Measurements from ENCODE around the gene C3orf20.

C3orf20 gene

DNA sequence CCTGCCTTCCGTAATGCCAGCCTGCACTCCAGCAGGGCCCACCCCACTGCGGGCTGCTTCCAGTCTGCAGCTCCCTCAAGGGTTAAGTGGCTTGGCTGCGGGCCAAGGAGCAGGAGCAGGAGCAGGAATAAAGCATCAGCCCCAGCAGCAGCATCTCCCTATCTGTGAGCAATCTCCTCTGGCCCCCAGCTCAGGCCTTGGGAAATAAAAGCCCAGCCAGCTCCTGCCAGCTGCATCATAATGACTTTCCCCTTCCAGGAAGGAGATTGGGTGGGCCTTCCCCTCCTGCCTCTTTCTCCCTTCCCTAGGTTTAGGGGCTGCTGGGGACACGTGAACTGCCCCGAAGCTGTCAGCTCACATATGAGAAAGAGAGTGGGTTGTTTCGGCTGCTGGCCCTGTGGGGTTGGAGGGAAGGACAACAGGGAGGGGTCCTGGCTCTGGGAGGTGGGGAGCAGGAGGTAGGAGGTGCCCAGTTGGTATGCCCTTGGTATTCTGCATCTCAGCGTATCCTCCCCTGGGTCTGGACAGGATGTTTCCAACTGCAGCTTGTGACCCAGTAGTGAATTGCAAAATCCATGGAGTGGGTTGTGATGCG is 109.2 kb downstream of the C3orf20 start:
- no peak for DNase-seq (ENCODE audit: low read depth, low spot score)
- H3K4me3 ChIP-seq: no peak overlapping the region
- H3K27ac ChIP-seq: no peak overlapping the region
- no peaks in the 10 kb centered on the region for H3K9me3 ChIP-seq (ENCODE audit: low read depth, low read length)
- TF ChIP-seq POLR2AphosphoS5 (IDR thresholded peaks at IDR 0.05; ENCODE audit: borderline replicate concordance, low read depth, low read length): no peak
- no peak for TF ChIP-seq FOXP2 (optimal IDR thresholded peaks at IDR 0.05; ENCODE audit: control extremely low read depth, extremely low read length, insufficient read depth)
- TF ChIP-seq EZH2 (IDR thresholded peaks at IDR 0.05): no peak
- H3K9ac ChIP-seq (ENCODE audit: insufficient read length): no peak overlapping the region
- H3K36me3 ChIP-seq (ENCODE audit: insufficient read depth, low read length): no peaks in the 10 kb centered on the region

DNA sequence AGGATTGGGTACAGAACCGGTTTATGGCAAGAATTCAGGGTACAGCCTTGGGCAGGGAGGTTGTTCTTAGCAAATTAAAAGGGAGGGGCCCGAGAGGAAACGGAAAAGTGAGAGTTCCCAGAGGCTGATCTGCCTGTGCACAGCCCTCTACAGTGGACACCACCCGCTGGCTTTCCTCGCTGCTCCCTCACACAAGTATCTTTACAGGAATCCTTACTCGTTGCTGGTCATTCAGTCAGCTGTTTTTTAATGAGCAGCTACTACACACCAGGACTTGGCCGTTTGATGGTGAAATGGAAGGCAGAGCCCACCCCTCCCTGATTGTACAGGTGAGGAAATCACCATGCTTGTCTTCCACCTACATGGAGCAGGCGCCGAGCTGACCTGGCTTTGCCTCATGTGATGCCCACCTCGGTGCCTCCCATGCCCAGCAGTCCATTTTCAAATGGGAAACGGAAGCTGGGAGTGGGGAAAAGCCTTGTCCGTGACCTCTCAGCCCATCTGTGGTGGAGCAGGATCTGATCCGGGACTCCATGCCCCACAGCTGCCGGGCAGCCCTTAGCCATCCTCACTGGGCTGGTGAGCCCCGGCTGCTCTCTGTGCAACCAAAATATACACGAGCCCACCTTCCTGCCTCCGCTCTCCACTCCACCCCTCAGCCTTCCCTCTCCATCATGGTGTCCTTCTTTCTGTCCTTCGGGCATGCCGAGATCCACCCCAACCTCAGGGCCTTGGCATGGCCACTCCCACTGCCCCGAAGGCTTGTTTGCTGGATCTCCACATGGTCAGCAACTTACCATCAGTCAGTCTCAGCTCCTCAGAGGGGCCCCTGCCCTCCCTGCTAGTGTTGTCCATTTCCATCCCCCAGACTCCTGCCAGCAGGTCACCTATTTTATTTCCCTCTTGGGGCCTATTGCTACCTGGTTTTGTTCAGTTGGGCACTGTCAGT is 110.5 kb downstream of the C3orf20 start:
- H3K36me3 ChIP-seq (ENCODE audit: insufficient read depth, low read length): no peaks in the 10 kb centered on the region
- no peak overlapping the region for H3K27ac ChIP-seq
- no peak for DNase-seq (ENCODE audit: low read depth, low spot score)
- H3K9ac ChIP-seq (ENCODE audit: insufficient read length): no peak overlapping the region
- no peak for TF ChIP-seq FOXP2 (optimal IDR thresholded peaks at IDR 0.05; ENCODE audit: control extremely low read depth, extremely low read length, insufficient read depth)
- no peak for TF ChIP-seq POLR2AphosphoS5 (IDR thresholded peaks at IDR 0.05; ENCODE audit: borderline replicate concordance, low read depth, low read length)
- no peak for TF ChIP-seq EZH2 (IDR thresholded peaks at IDR 0.05)
- H3K9me3 ChIP-seq (ENCODE audit: low read depth, low read length): no peaks in the 10 kb centered on the region
- no peak overlapping the region for H3K4me3 ChIP-seq

DNA sequence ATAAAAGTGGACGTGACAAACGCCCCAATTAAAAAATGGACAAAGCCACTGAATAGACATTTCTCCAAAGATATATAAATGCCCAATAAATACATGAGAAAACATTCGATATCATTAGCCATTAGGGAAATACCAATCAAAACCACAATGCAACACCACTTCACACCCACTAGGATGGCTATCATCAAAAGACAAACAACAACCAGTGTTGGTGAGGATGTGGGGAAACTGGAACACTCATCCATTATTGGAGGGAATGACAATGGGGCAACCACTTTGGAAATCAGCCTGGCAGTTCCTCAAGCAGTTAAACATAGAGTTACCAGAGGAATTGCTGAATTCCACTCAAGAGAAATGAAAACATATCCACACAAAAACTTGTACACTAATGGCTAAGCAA is 111.4 kb downstream of the C3orf20 start:
- TF ChIP-seq FOXP2 (optimal IDR thresholded peaks at IDR 0.05; ENCODE audit: control extremely low read depth, extremely low read length, insufficient read depth) (no peak), POLR2AphosphoS5 (IDR thresholded peaks at IDR 0.05; ENCODE audit: borderline replicate concordance, low read depth, low read length) (no peak), EZH2 (IDR thresholded peaks at IDR 0.05) (no peak)
- Histone ChIP-seq H3K27ac (no peak overlapping the region), H3K4me3 (no peak overlapping the region), H3K9ac (ENCODE audit: insufficient read length) (no peak overlapping the region), H3K9me3 (ENCODE audit: low read depth, low read length) (no peaks in the 10 kb centered on the region), H3K36me3 (ENCODE audit: insufficient read depth, low read length) (no peaks in the 10 kb centered on the region)
- no peak for DNase-seq (ENCODE audit: low read depth, low spot score)

DNA sequence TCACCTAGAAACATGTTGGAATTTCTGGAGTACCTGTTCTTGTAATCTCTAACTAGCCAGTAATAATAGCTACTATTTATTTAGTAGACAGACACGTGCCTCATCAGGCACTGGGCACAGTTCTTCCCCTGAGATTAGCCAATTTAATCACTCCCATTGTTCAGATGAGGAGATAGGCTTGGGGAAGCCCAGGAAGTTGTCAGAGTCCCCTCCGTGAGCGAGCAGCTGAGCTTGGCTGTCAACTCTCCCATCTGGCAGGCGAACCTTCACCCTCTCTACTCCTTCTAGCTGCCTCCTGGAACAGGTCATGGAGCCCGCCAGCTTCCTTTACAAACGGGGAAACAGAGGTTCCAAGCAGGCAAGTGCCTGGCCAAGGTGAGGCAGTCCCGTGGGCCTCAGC is 112.7 kb downstream of the C3orf20 start:
- no peak for DNase-seq (ENCODE audit: low read depth, low spot score)
- TF ChIP-seq FOXP2 (optimal IDR thresholded peaks at IDR 0.05; ENCODE audit: control extremely low read depth, extremely low read length, insufficient read depth) (no peak), POLR2AphosphoS5 (IDR thresholded peaks at IDR 0.05; ENCODE audit: borderline replicate concordance, low read depth, low read length) (no peak), EZH2 (IDR thresholded peaks at IDR 0.05) (no peak)
- Histone ChIP-seq H3K4me3 (no peak overlapping the region), H3K9me3 (ENCODE audit: low read depth, low read length) (no peaks in the 10 kb centered on the region), H3K36me3 (ENCODE audit: insufficient read depth, low read length) (no peaks in the 10 kb centered on the region), H3K27ac (no peak overlapping the region), H3K9ac (ENCODE audit: insufficient read length) (no peak overlapping the region)

DNA sequence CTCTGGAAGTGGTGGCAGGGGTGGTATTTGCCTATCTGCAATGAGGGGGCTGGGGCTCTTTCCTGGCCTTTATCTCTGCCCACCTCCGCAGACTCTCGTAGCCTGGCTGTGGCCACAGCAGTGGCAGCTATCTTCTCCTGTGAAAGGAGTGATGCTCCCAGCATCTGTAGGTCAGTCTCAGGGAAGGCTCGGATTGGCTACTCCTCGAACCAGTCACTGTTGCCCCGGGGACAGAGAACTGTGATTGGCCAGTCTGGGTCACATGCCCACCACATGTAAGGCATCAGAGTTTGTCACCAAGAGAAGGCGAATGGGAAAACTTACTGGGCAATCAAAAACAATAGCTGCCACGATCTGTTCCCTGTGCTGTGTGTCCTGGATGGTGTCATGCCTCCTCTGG is 113.7 kb downstream of the C3orf20 start:
- H3K9me3 ChIP-seq (ENCODE audit: low read depth, low read length): no peaks in the 10 kb centered on the region
- no peak overlapping the region for H3K27ac ChIP-seq
- H3K9ac ChIP-seq (ENCODE audit: insufficient read length): no peak overlapping the region
- H3K4me3 ChIP-seq: no peak overlapping the region
- no peaks in the 10 kb centered on the region for H3K36me3 ChIP-seq (ENCODE audit: insufficient read depth, low read length)
- TF ChIP-seq POLR2AphosphoS5 (IDR thresholded peaks at IDR 0.05; ENCODE audit: borderline replicate concordance, low read depth, low read length) (no peak), FOXP2 (optimal IDR thresholded peaks at IDR 0.05; ENCODE audit: control extremely low read depth, extremely low read length, insufficient read depth) (no peak), EZH2 (IDR thresholded peaks at IDR 0.05) (no peak)
- no peak for DNase-seq (ENCODE audit: low read depth, low spot score)

DNA sequence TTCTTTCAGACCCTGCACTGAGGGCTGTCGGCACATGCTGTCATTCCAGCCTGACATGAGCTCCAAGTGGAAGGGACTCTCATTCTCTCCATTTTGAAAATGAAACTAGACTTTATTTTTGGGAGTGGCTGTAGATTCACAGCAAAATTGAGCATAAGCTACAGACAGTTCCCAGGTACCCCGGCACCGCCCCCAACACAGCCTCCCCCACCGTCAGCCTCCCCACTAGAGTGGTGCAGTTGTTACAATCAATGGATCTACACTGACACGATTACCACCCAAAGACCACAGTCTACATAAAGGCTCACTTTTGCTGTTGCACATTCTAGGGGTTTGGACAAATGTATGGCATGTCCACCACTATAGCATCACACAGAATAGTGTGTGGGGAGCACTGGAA is 114.3 kb downstream of the C3orf20 start:
- no peak for DNase-seq (ENCODE audit: low read depth, low spot score)
- no peak overlapping the region for H3K27ac ChIP-seq
- TF ChIP-seq EZH2 (IDR thresholded peaks at IDR 0.05) (no peak), FOXP2 (optimal IDR thresholded peaks at IDR 0.05; ENCODE audit: control extremely low read depth, extremely low read length, insufficient read depth) (no peak), POLR2AphosphoS5 (IDR thresholded peaks at IDR 0.05; ENCODE audit: borderline replicate concordance, low read depth, low read length) (no peak)
- no peaks in the 10 kb centered on the region for H3K9me3 ChIP-seq (ENCODE audit: low read depth, low read length)
- H3K36me3 ChIP-seq (ENCODE audit: insufficient read depth, low read length): no peaks in the 10 kb centered on the region
- no peak overlapping the region for H3K9ac ChIP-seq (ENCODE audit: insufficient read length)
- H3K4me3 ChIP-seq: no peak overlapping the region

DNA sequence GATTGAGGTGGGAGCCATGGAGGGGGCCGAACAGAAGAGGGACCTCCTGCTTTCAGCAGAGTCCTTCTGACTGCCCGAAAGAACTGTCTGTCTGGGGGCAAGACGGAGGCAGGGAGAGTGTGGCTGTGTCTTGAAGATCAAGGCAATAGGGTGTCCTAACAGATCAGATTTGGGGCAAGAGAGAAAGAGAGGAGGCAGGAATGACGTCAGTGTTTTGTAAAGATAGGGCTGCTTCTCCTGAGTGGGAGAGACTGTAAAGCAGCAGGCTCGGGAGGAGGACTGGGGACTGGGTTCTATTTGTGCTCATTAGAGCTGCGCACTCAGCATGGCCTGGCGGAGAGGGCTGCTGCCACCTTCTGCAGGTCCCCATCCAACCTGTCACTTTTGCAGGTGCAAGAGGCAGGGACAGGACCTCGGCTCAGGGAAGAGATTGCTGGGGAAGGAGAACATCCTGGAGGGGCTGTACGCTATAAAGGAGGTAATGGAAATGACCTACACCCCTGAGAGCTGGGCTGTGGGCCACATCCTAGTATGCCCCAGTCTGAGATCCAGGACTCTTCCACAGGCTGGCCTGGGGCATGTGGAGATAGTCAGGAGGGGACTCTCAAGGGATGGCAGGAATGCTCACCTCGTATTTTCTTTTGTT is 114.8 kb downstream of the C3orf20 start:
- Histone ChIP-seq H3K36me3 (ENCODE audit: insufficient read depth, low read length) (no peaks in the 10 kb centered on the region), H3K4me3 (no peak overlapping the region), H3K9ac (ENCODE audit: insufficient read length) (no peak overlapping the region), H3K27ac (no peak overlapping the region), H3K9me3 (ENCODE audit: low read depth, low read length) (no peaks in the 10 kb centered on the region)
- no peak for TF ChIP-seq EZH2 (IDR thresholded peaks at IDR 0.05)
- TF ChIP-seq POLR2AphosphoS5 (IDR thresholded peaks at IDR 0.05; ENCODE audit: borderline replicate concordance, low read depth, low read length): no peak
- TF ChIP-seq FOXP2 (optimal IDR thresholded peaks at IDR 0.05; ENCODE audit: control extremely low read depth, extremely low read length, insufficient read depth): no peak
- no peak for DNase-seq (ENCODE audit: low read depth, low spot score)

DNA sequence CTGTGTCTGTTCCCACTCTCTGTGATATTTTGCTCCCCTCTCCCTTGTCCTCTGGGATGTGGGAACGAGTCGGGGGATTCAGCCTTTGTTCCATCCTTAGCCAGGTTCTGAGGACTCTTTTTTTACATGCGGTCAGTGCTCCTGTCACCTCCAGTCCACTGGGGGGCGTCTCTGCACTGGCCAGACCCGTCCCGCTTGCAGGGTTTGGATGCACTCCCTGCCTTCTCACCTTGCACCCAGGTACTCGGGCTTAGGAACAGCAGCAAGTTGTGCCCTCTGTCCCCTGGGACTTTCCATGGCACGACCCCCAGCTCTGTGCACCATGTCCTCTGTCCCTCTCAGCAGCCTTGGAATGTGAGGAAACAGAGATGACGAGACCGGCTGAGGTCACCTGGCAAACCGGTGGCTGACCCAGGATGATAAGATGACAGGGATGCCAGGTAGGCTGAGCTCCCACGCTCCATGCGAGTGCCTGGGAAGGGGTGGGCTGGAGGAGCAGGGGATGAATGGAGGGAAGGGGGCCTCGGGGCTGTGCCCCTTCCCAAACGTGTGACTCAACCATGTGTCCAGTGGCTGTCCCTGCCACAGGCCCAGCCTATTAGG is 116.5 kb downstream of the C3orf20 start:
- H3K36me3 ChIP-seq (ENCODE audit: insufficient read depth, low read length): no peaks in the 10 kb centered on the region
- no peaks in the 10 kb centered on the region for H3K9me3 ChIP-seq (ENCODE audit: low read depth, low read length)
- TF ChIP-seq EZH2 (IDR thresholded peaks at IDR 0.05): no peak
- no peak for DNase-seq (ENCODE audit: low read depth, low spot score)
- no peak overlapping the region for H3K27ac ChIP-seq
- no peak overlapping the region for H3K4me3 ChIP-seq
- no peak overlapping the region for H3K9ac ChIP-seq (ENCODE audit: insufficient read length)

Data from SK-N-MC (cell line).